Neutrophil (primary cell): ENCODE measurements around the gene FRG1.
"Not testable (repeated sequence)": the region's sequence is repeated elsewhere in the genome, so short reads cannot be mapped to it uniquely, and the experiment has no call there.

Experiments
- H3K27ac ChIP-seq: fragments of 200-600 bp; sonication (generic); 2 replicates; pipeline ENCODE4 v1.5.1; 2016; ENCODE audit warnings: mild to moderate bottlenecking, moderate library complexity
- H3K27me3 ChIP-seq: fragments of 200-600 bp; sonication (generic); 2 replicates; pipeline ENCODE4 v1.6.0; 2016; ENCODE audit warnings: mild to moderate bottlenecking
- H3K36me3 ChIP-seq: fragments of 200-600 bp; sonication (generic); 2 replicates; pipeline ENCODE4 v1.5.1; 2017
- H3K4me1 ChIP-seq, 2 experiments: fragments of 200-600 bp in 1 of 2; sonication (generic) in 1 of 2; 1 replicate in 1 of 2; 2 replicates in 1 of 2; pipeline versions ENCODE4 v1.5.1 to v1.6.1; 2013 to 2016; ENCODE audit warnings: low read depth in 1 of 2, low read length in 1 of 2, mild to moderate bottlenecking in 1 of 2, moderate library complexity in 1 of 2; ENCODE audit not compliant: control insufficient read depth in 1 of 2, insufficient read depth in 1 of 2
- H3K4me3 ChIP-seq, 2 experiments: fragments of 200-600 bp in 1 of 2; sonication (generic) in 1 of 2; 1 replicate in 1 of 2; 2 replicates in 1 of 2; pipeline ENCODE4 v1.5.1; 2013 to 2016; ENCODE audit warnings: low read depth in 1 of 2, low read length in 1 of 2, mild to moderate bottlenecking in 1 of 2, moderate library complexity in 1 of 2
- H3K9me3 ChIP-seq: fragments of 200-600 bp; sonication (generic); 2 replicates; pipeline ENCODE4 v1.5.1; 2016
- CTCF ChIP-seq: fragments of 200-600 bp; sonication (generic); IDR thresholded peaks from 2 replicates; pipeline ENCODE4 v1.5.1; 2016; ENCODE audit warnings: antibody characterized with exemption

Gene FRG1

GRCh38 chr4:189988877-189989431, 48.3 kb downstream of the FRG1 start:
- H3K27ac ChIP-seq = no peak overlapping the region
- no peaks in the 10 kb centered on the region for H3K27me3 ChIP-seq
- TF ChIP-seq CTCF = no peak

GRCh38 chr4:189989941-189990340, 49.3 kb downstream of the FRG1 start:
- H3K4me3 ChIP-seq, H3K4me1 ChIP-seq, H3K27me3 ChIP-seq, H3K36me3 ChIP-seq, H3K9me3 ChIP-seq, H3K27ac ChIP-seq: not testable (repeated sequence)

More at GRCh38 chr4:189988877-189989431, 48.3 kb downstream of the FRG1 start:
- Histone ChIP-seq H3K36me3 (no peaks in the 10 kb centered on the region), H3K4me1 (no peaks in the 10 kb centered on the region), H3K9me3 (no peaks in the 10 kb centered on the region), H3K4me3 (no peak overlapping the region)
